ENCODE results near the gene MUC2. TPM values are rescaled to one million over a fixed set of nuclear protein-coding genes. Genes with fewer than 3 reads are reported as not detected.

MUC2 gene
- polyA plus RNA-seq, 1 donor = 94.8 TPM

GRCh38 chr11:1030086-1030485 is 44.6 kb upstream of the MUC2 start:
- no CpG with 5 or more reads among the region's 16 CpGs for whole genome bisulfite sequencing (ENCODE audit: insufficient coverage, low lambda C conversion rate)
- Histone ChIP-seq H3K27ac (ENCODE audit: low read length) (no peak overlapping the region), H3K36me3 (ENCODE audit: control insufficient read depth, insufficient read depth, low read length) (no peaks in the 10 kb centered on the region), H3K4me3 (ENCODE audit: low read length) (no peak overlapping the region), H3K9me3 (ENCODE audit: control insufficient read depth, low read depth, low read length) (no peaks in the 10 kb centered on the region), H3K27me3 (ENCODE audit: control insufficient read depth, insufficient read depth, low read length) (no peaks in the 10 kb centered on the region), H3K4me1 (ENCODE audit: control insufficient read depth, insufficient read depth, low read length) (no peaks in the 10 kb centered on the region)
- DNase-seq = no peak

DNA sequence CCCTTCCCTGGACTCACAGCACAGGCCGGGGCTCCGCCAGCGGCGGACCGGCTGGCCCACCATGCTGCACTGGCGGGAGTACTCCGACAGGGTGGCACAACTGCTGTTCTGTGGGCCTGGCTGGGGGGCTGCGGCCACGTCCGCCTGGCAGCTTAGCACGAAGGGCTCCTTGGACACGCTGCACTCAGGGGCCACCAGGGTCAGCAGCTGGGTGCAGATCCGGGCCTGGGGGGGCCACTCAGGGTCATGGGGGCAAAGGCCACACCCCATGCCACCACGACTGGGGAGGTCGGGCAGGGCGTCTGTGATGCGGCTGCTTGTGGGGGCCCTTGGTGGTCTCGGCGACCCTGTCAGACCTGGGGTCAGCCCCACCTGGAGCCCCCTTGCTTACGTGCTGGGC is 44.1 kb upstream of the MUC2 start:
- no peak overlapping the region for H3K4me3 ChIP-seq (ENCODE audit: low read length)
- H3K9me3 ChIP-seq (ENCODE audit: control insufficient read depth, low read depth, low read length) = no peaks in the 10 kb centered on the region
- no peak for DNase-seq
- no peak overlapping the region for H3K27ac ChIP-seq (ENCODE audit: low read length)
- no peaks in the 10 kb centered on the region for H3K36me3 ChIP-seq (ENCODE audit: control insufficient read depth, insufficient read depth, low read length)
- H3K4me1 ChIP-seq (ENCODE audit: control insufficient read depth, insufficient read depth, low read length) = no peaks in the 10 kb centered on the region
- no CpG with 5 or more reads among the region's 20 CpGs for WGBS (ENCODE audit: insufficient coverage, low lambda C conversion rate)
- H3K27me3 ChIP-seq (ENCODE audit: control insufficient read depth, insufficient read depth, low read length) = no peaks in the 10 kb centered on the region

DNA sequence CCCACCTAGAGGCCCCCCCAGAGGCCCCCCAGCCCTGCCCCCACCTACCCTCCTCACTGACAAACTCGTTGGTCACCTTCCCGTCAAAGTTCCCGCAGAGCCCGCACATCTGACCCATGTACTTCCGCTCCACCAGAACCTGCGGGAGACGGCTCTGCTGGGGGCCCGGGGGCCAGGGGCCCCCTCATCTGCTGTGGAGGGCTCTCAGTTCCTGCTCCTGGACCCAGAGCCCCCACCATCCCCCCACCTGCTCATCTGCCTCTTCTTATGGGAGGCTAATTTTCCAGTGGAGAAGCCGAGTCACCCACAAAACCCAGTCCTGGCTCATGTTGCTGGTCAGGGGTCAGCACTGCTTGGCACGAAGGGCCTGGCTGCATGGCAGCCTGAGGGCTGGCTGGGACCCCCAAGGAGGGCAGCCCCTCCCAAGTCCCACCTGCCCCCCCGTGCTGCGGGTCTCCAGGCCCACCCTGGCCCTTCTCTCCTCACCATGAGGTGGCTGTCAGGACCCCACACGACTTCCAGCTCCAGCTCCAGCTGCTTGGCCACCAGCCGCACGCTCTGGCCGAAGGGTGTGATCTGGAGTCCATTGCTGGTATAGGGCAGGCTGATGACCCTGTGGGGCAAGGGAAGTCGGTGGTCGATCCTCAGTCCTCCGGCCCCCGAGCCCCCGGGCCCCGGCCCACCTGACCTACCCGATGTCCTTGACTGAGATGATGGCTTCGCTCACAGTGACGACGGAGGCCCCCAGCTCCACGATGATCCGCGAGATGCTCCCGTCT is 43.4 kb upstream of the MUC2 start:
- Histone ChIP-seq H3K9me3 (ENCODE audit: control insufficient read depth, low read depth, low read length) (no peaks in the 10 kb centered on the region), H3K36me3 (ENCODE audit: control insufficient read depth, insufficient read depth, low read length) (no peaks in the 10 kb centered on the region), H3K27me3 (ENCODE audit: control insufficient read depth, insufficient read depth, low read length) (no peaks in the 10 kb centered on the region), H3K27ac (ENCODE audit: low read length) (no peak overlapping the region), H3K4me1 (ENCODE audit: control insufficient read depth, insufficient read depth, low read length) (no peaks in the 10 kb centered on the region), H3K4me3 (ENCODE audit: low read length) (no peak overlapping the region)
- WGBS (ENCODE audit: insufficient coverage, low lambda C conversion rate) = no CpG with 5 or more reads among the region's 30 CpGs
- no peak for DNase-seq

DNA sequence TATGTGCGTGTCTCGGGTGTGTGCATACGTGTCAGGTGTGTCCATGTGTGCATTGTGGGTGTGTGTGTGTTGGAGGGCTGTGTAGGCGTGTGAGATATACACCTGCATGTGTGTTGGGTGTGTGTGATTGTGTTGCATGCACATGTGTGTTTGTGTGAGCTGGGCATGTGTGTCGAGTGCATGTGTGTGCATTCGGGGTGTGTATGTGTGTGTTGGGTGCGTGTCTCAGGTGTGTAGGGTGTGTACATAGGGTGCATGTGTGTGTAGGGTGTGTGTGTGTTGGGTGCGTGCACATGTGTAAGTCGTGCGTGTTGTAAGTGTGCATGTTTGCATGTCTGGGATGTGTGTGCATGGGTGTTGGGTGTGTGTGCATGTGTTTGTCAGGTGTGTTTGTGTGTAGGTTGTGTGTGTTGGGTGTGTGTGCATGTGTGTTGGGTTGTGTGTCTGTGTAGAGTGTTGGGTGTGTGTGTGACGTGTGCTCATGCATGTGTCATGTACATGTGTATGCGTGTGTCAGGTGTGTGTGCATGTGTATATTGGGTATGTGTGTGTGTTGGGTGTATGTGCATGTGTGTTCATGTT is 42.3 kb upstream of the MUC2 start:
- Histone ChIP-seq H3K27ac (ENCODE audit: low read length) (no peak overlapping the region), H3K36me3 (ENCODE audit: control insufficient read depth, insufficient read depth, low read length) (no peaks in the 10 kb centered on the region), H3K4me1 (ENCODE audit: control insufficient read depth, insufficient read depth, low read length) (no peaks in the 10 kb centered on the region), H3K27me3 (ENCODE audit: control insufficient read depth, insufficient read depth, low read length) (peaks cover 5% of the 10 kb centered on the region), H3K4me3 (ENCODE audit: low read length) (no peak overlapping the region), H3K9me3 (ENCODE audit: control insufficient read depth, low read depth, low read length) (no peaks in the 10 kb centered on the region)
- no peak for DNase-seq
- no CpG with 5 or more reads among the region's 12 CpGs for WGBS (ENCODE audit: insufficient coverage, low lambda C conversion rate)

GRCh38 chr11:1033016-1033798 is 41.5 kb upstream of the MUC2 start:
- Histone ChIP-seq H3K36me3 (ENCODE audit: control insufficient read depth, insufficient read depth, low read length) (no peaks in the 10 kb centered on the region), H3K4me1 (ENCODE audit: control insufficient read depth, insufficient read depth, low read length) (no peaks in the 10 kb centered on the region), H3K9me3 (ENCODE audit: control insufficient read depth, low read depth, low read length) (no peaks in the 10 kb centered on the region), H3K4me3 (ENCODE audit: low read length) (no peak overlapping the region), H3K27ac (ENCODE audit: low read length) (no peak overlapping the region), H3K27me3 (ENCODE audit: control insufficient read depth, insufficient read depth, low read length) (peaks cover 5% of the 10 kb centered on the region)
- no CpG with 5 or more reads among the region's 38 CpGs for WGBS (ENCODE audit: insufficient coverage, low lambda C conversion rate)
- no peak for DNase-seq

DNA sequence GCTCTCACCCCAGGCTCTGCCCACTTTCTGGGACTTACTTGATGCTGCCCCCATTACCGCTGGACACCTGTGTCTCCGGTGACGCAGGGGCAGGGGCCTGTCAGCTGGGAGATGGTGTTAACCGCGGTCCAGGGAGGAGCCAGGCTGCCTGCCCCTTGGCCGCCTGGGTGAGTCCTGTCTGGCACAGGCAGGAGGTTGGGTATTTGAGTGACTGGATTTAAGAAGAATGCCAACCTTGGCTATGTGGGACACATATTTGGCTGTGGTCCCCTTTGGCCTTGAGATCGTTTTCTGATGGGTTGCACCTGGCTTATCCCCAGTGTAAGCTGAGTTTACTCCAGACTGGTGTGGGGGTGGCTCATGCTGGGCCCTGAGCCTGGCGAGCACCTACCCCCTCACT is 40.7 kb upstream of the MUC2 start:
- Histone ChIP-seq H3K27me3 (ENCODE audit: control insufficient read depth, insufficient read depth, low read length) (peaks cover 5% of the 10 kb centered on the region), H3K36me3 (ENCODE audit: control insufficient read depth, insufficient read depth, low read length) (no peaks in the 10 kb centered on the region), H3K27ac (ENCODE audit: low read length) (no peak overlapping the region), H3K9me3 (ENCODE audit: control insufficient read depth, low read depth, low read length) (no peaks in the 10 kb centered on the region), H3K4me1 (ENCODE audit: control insufficient read depth, insufficient read depth, low read length) (no peaks in the 10 kb centered on the region), H3K4me3 (ENCODE audit: low read length) (no peak overlapping the region)
- no CpG with 5 or more reads among the region's 8 CpGs for WGBS (ENCODE audit: insufficient coverage, low lambda C conversion rate)
- no peak for DNase-seq

- Histone ChIP-seq H3K9me3 (ENCODE audit: control insufficient read depth, low read depth, low read length) (no peaks in the 10 kb centered on the region), H3K36me3 (ENCODE audit: control insufficient read depth, insufficient read depth, low read length) (no peaks in the 10 kb centered on the region), H3K4me1 (ENCODE audit: control insufficient read depth, insufficient read depth, low read length) (no peaks in the 10 kb centered on the region), H3K4me3 (ENCODE audit: low read length) (no peak overlapping the region), H3K27me3 (ENCODE audit: control insufficient read depth, insufficient read depth, low read length) (peaks cover 5% of the 10 kb centered on the region), H3K27ac (ENCODE audit: low read length) (no peak overlapping the region)
- no CpG with 5 or more reads among the region's 39 CpGs for WGBS (ENCODE audit: insufficient coverage, low lambda C conversion rate)
- no peak for DNase-seq
Observed at GRCh38 chr11:1034456-1035295, 40.0 kb upstream of the MUC2 start.

DNA sequence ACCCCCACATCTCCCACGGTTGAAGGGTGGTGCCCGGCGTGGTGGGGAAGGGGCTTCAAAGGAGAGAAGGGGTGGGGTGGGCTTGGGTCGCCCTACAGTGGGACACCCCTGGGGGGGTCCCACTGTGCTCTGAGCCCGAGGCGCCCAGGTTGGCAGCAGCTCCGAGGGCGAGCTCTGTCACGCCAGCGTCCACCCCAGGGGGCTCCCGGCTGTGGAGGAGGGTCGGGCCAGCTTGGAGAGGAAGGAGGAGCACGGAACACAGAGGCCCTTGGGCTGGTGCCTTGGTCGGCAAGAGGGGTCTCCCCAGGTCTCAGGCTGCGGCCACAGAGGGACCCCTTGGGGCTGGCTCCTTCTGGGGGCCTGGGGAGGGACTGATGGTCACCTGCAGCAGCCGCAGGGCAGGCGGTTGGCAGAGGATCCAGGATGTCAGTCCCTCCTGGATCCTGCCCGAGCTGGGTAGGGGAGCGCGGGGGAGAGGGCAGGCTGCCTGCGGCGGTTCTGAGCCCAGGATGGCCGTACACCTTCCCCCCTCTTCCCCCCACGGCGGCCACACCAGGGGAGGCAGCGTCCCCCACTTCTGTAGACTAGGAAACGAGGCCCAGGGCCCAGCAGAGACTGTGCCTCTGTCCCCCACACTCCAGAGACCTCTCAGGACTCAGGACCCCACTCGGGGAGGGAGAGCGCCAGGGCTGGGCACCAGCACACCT is 38.9 kb upstream of the MUC2 start:
- no peak overlapping the region for H3K4me3 ChIP-seq (ENCODE audit: low read length)
- no peaks in the 10 kb centered on the region for H3K4me1 ChIP-seq (ENCODE audit: control insufficient read depth, insufficient read depth, low read length)
- H3K27me3 ChIP-seq (ENCODE audit: control insufficient read depth, insufficient read depth, low read length) = peaks cover 5% of the 10 kb centered on the region
- no peaks in the 10 kb centered on the region for H3K9me3 ChIP-seq (ENCODE audit: control insufficient read depth, low read depth, low read length)
- DNase-seq = no peak
- no peak overlapping the region for H3K27ac ChIP-seq (ENCODE audit: low read length)
- WGBS (ENCODE audit: insufficient coverage, low lambda C conversion rate) = no CpG with 5 or more reads among the region's 29 CpGs
- no peaks in the 10 kb centered on the region for H3K36me3 ChIP-seq (ENCODE audit: control insufficient read depth, insufficient read depth, low read length)

DNA sequence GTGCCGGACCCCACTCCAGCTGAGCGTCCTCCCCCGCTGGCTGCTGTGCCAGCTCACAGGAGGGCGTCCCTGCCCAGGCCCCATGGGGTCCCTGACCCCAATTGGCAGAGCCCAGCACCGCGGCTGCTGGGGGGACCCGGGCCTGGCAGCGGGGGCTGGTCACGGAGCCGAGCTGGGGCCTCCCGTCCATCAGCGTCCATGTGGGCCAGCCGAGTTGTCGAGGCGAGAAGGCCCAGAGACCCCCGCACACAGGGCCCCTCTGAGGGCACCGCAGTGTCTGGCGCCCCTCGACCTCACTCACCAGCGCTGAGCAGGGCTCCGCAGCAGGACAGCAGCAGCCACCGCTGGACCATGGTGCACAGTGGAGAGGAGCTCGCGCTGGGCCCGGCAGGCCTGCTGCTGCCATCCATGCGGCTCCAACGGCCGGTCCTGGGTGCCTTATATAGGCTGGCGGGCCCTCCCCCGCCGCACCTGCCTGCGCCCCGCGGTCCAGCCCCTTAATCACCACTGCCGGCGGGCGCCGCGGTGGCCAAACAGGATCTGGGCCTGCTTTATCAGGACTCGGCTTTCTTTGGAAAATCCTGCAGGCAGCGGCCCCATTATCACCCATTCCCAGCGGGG is 38.3 kb upstream of the MUC2 start, which contains the start of gene MUC6:
TSS of gene MUC6 (minus strand) at position 416 of the 621 bp plus-strand sequence. CDS start at position 353, 63 bp downstream.
- Histone ChIP-seq H3K27me3 (ENCODE audit: control insufficient read depth, insufficient read depth, low read length) (peaks cover 5% of the 10 kb centered on the region), H3K27ac (ENCODE audit: low read length) (no peak within 1 kb of the TSS), H3K4me3 (ENCODE audit: low read length) (no peak within 1 kb of the TSS), H3K36me3 (ENCODE audit: control insufficient read depth, insufficient read depth, low read length) (no peaks in the 10 kb centered on the region), H3K4me1 (ENCODE audit: control insufficient read depth, insufficient read depth, low read length) (peaks cover 5% of the 10 kb centered on the region), H3K9me3 (ENCODE audit: control insufficient read depth, low read depth, low read length) (no peaks in the 10 kb centered on the region)
- no peak for DNase-seq
- no CpG with 5 or more reads among the region's 42 CpGs for WGBS (ENCODE audit: insufficient coverage, low lambda C conversion rate)

All from large intestine (tissue), 3 donors.